Measurements from ENCODE around the gene NDUFV3.

The NDUFV3 gene

DNA sequence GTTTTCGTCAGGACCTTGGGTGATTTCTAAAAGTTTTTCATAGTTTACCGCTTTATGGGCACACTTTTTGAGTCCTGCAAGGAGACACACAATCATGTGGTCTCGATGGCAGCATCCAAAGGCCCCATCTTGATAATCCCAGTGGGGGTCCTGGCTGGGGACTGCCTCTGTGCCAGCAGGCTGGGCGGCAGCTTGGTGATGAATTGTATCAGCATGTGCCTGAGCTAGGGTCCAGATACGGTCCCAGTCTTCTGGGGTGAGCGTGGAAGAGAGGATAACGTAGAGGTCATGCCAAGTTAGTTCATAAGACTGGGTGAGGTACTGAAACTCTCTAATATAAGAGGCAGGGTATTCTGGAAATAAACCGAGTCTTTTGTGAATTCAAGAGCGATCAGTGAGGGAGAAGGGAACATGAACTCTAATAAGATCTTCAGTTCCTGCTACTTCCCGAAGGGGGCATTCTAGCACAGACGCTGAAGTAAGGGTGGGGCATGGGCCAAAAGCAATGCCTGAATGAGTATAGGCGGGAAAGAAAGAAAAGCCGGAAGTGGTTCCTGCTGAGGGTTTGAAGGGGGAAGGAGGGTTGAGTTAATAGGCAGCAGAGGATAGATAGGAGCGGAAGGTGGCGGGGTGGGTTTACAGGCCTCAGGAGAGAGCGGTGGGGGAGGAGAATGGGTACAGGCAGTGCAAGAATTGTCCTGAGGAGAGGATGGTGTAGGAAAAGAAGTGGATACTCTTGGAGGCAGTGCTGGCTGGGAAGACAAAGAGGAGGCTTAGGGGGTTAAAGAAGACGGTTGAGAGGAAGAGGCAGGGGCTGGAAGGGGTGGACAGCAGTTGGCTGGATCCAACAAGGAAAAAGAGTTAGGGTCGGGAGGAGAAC, 30.7 kb downstream of the NDUFV3 start (continued):
- TF ChIP-seq, protein P1, sequence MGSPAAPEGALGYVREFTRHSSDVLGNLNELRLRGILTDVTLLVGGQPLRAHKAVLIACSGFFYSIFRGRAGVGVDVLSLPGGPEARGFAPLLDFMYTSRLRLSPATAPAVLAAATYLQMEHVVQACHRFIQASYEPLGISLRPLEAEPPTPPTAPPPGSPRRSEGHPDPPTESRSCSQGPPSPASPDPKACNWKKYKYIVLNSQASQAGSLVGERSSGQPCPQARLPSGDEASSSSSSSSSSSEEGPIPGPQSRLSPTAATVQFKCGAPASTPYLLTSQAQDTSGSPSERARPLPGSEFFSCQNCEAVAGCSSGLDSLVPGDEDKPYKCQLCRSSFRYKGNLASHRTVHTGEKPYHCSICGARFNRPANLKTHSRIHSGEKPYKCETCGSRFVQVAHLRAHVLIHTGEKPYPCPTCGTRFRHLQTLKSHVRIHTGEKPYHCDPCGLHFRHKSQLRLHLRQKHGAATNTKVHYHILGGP (tag by site-specific recombination; IDR thresholded peaks at IDR 0.05): no peak
- TF ChIP-seq ZFP69B (tag by site-specific recombination; IDR thresholded peaks at IDR 0.05) (peak; percentile 67; the same call in 1 of the 2 replicates), BCL11A (tag by site-specific recombination; IDR thresholded peaks at IDR 0.05; ENCODE audit: low read depth) (no peak), ZNF391 (tag by site-specific recombination; IDR thresholded peaks at IDR 0.05; ENCODE audit: borderline replicate concordance, low read depth) (no peak), FEZF1 (tag by site-specific recombination; IDR thresholded peaks at IDR 0.05) (no peak; the same call in 1 of the 2 replicates), ZNF521 (tag by site-specific recombination; IDR thresholded peaks at IDR 0.05) (no peak), ZNF114 (tag by site-specific recombination; IDR thresholded peaks at IDR 0.05) (no peak), ZNF791 (tag by site-specific recombination; IDR thresholded peaks at IDR 0.05) (no peak), ZNF600 (tag by site-specific recombination; IDR thresholded peaks at IDR 0.05) (peak; percentile 56; the same call in 1 of the 2 replicates), ZNF133 (tag by site-specific recombination; IDR thresholded peaks at IDR 0.05) (no peak), ZNF37A (tag by site-specific recombination; IDR thresholded peaks at IDR 0.05) (no peak), PRDM1 (tag by site-specific recombination; IDR thresholded peaks at IDR 0.05) (no peak), ZNF544 (tag by site-specific recombination; IDR thresholded peaks at IDR 0.05) (no peak), ZNF24 (tag by site-specific recombination; IDR thresholded peaks at IDR 0.05) (no peak), GLIS1 (tag by site-specific recombination; IDR thresholded peaks at IDR 0.05) (peak; percentile 38), ZNF560 (tag by site-specific recombination; IDR thresholded peaks at IDR 0.05; ENCODE audit: borderline replicate concordance) (no peak)
- TF ChIP-seq, protein P2, sequence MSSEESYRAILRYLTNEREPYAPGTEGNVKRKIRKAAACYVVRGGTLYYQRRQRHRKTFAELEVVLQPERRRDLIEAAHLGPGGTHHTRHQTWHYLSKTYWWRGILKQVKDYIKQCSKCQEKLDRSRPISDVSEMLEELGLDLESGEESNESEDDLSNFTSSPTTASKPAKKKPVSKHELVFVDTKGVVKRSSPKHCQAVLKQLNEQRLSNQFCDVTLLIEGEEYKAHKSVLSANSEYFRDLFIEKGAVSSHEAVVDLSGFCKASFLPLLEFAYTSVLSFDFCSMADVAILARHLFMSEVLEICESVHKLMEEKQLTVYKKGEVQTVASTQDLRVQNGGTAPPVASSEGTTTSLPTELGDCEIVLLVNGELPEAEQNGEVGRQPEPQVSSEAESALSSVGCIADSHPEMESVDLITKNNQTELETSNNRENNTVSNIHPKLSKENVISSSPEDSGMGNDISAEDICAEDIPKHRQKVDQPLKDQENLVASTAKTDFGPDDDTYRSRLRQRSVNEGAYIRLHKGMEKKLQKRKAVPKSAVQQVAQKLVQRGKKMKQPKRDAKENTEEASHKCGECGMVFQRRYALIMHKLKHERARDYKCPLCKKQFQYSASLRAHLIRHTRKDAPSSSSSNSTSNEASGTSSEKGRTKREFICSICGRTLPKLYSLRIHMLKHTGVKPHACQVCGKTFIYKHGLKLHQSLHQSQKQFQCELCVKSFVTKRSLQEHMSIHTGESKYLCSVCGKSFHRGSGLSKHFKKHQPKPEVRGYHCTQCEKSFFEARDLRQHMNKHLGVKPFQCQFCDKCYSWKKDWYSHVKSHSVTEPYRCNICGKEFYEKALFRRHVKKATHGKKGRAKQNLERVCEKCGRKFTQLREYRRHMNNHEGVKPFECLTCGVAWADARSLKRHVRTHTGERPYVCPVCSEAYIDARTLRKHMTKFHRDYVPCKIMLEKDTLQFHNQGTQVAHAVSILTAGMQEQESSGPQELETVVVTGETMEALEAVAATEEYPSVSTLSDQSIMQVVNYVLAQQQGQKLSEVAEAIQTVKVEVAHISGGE (tag by site-specific recombination; conservative IDR thresholded peaks at IDR 0.05; ENCODE audit: low read depth): peak; percentile 89
- TF ChIP-seq, protein P3, sequence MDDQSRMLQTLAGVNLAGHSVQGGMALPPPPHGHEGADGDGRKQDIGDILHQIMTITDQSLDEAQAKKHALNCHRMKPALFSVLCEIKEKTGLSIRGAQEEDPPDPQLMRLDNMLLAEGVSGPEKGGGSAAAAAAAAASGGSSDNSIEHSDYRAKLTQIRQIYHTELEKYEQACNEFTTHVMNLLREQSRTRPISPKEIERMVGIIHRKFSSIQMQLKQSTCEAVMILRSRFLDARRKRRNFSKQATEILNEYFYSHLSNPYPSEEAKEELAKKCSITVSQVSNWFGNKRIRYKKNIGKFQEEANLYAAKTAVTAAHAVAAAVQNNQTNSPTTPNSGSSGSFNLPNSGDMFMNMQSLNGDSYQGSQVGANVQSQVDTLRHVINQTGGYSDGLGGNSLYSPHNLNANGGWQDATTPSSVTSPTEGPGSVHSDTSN (CRISPR knock-in tag; IDR thresholded peaks at IDR 0.05): no peak
- TF ChIP-seq, protein P4, sequence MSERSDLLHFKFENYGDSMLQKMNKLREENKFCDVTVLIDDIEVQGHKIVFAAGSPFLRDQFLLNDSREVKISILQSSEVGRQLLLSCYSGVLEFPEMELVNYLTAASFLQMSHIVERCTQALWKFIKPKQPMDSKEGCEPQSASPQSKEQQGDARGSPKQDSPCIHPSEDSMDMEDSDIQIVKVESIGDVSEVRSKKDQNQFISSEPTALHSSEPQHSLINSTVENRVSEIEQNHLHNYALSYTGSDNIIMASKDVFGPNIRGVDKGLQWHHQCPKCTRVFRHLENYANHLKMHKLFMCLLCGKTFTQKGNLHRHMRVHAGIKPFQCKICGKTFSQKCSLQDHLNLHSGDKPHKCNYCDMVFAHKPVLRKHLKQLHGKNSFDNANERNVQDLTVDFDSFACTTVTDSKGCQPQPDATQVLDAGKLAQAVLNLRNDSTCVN (tag by site-specific recombination; optimal IDR thresholded peaks at IDR 0.05): no peak
- TF ChIP-seq, protein P5, sequence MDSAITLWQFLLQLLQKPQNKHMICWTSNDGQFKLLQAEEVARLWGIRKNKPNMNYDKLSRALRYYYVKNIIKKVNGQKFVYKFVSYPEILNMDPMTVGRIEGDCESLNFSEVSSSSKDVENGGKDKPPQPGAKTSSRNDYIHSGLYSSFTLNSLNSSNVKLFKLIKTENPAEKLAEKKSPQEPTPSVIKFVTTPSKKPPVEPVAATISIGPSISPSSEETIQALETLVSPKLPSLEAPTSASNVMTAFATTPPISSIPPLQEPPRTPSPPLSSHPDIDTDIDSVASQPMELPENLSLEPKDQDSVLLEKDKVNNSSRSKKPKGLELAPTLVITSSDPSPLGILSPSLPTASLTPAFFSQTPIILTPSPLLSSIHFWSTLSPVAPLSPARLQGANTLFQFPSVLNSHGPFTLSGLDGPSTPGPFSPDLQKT (IDR thresholded peaks at IDR 0.05; ENCODE audit: borderline replicate concordance, low read depth, low read length): no peak
- TF ChIP-seq, protein P6, sequence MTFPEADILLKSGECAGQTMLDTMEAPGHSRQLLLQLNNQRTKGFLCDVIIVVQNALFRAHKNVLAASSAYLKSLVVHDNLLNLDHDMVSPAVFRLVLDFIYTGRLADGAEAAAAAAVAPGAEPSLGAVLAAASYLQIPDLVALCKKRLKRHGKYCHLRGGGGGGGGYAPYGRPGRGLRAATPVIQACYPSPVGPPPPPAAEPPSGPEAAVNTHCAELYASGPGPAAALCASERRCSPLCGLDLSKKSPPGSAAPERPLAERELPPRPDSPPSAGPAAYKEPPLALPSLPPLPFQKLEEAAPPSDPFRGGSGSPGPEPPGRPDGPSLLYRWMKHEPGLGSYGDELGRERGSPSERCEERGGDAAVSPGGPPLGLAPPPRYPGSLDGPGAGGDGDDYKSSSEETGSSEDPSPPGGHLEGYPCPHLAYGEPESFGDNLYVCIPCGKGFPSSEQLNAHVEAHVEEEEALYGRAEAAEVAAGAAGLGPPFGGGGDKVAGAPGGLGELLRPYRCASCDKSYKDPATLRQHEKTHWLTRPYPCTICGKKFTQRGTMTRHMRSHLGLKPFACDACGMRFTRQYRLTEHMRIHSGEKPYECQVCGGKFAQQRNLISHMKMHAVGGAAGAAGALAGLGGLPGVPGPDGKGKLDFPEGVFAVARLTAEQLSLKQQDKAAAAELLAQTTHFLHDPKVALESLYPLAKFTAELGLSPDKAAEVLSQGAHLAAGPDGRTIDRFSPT (tag by site-specific recombination; IDR thresholded peaks at IDR 0.05): no peak
- TF ChIP-seq, protein P7, sequence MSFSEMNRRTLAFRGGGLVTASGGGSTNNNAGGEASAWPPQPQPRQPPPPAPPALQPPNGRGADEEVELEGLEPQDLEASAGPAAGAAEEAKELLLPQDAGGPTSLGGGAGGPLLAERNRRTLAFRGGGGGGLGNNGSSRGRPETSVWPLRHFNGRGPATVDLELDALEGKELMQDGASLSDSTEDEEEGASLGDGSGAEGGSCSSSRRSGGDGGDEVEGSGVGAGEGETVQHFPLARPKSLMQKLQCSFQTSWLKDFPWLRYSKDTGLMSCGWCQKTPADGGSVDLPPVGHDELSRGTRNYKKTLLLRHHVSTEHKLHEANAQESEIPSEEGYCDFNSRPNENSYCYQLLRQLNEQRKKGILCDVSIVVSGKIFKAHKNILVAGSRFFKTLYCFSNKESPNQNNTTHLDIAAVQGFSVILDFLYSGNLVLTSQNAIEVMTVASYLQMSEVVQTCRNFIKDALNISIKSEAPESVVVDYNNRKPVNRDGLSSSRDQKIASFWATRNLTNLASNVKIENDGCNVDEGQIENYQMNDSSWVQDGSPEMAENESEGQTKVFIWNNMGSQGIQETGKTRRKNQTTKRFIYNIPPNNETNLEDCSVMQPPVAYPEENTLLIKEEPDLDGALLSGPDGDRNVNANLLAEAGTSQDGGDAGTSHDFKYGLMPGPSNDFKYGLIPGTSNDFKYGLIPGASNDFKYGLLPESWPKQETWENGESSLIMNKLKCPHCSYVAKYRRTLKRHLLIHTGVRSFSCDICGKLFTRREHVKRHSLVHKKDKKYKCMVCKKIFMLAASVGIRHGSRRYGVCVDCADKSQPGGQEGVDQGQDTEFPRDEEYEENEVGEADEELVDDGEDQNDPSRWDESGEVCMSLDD (tag by site-specific recombination; IDR thresholded peaks at IDR 0.05): no peak
- TF ChIP-seq, protein P8, sequence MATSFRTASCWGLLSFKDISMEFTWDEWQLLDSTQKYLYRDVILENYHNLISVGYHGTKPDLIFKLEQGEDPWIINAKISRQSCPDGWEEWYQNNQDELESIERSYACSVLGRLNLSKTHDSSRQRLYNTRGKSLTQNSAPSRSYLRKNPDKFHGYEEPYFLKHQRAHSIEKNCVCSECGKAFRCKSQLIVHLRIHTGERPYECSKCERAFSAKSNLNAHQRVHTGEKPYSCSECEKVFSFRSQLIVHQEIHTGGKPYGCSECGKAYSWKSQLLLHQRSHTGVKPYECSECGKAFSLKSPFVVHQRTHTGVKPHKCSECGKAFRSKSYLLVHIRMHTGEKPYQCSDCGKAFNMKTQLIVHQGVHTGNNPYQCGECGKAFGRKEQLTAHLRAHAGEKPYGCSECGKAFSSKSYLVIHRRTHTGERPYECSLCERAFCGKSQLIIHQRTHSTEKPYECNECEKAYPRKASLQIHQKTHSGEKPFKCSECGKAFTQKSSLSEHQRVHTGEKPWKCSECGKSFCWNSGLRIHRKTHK (tag by site-specific recombination; IDR thresholded peaks at IDR 0.05): no peak
